ENCODE results near the gene SSR2.

DNA sequence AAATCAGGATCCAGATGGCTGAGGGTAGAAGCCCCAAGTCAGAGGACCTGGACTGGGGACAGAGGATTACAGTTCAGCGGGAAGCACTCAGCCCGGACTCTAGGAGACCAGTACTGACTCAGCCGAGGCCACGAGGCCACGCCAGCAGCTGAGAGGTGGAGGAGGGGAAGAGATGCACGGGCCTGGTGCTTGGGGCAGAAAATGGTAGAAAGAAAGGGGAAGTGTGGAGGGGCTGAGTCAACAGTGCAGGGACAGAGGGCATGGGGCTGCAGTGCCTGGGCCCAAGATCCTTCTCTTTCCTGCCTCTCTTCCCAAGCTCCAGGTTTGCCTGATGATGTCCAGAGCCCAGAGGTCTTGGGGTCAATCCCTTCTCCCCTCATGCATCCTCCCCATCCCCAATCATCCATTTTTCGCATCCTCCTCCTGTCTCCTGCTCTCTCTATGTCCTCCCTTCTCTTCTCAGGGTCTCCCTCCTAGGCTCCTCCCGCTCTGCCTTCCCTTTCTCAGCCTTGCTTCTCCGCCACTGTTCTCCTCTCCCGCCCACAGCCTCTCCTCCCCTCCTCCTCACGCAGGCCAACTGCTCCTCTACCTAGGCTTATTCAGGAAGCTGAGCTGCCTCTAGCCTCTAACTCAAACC lies 50.1 kb downstream of the SSR2 start:
- TF ChIP-seq, protein P1, sequence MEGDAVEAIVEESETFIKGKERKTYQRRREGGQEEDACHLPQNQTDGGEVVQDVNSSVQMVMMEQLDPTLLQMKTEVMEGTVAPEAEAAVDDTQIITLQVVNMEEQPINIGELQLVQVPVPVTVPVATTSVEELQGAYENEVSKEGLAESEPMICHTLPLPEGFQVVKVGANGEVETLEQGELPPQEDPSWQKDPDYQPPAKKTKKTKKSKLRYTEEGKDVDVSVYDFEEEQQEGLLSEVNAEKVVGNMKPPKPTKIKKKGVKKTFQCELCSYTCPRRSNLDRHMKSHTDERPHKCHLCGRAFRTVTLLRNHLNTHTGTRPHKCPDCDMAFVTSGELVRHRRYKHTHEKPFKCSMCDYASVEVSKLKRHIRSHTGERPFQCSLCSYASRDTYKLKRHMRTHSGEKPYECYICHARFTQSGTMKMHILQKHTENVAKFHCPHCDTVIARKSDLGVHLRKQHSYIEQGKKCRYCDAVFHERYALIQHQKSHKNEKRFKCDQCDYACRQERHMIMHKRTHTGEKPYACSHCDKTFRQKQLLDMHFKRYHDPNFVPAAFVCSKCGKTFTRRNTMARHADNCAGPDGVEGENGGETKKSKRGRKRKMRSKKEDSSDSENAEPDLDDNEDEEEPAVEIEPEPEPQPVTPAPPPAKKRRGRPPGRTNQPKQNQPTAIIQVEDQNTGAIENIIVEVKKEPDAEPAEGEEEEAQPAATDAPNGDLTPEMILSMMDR (conservative IDR thresholded peaks at IDR 0.05; ENCODE audit: low read length), result no peak
- TF ChIP-seq EZH2phosphoT487 (IDR thresholded peaks at IDR 0.05; ENCODE audit: borderline replicate concordance, low read depth, low read length), result no peak

All from OCI-LY7 (cell line).